SU-DHL-6 (cell line): ENCODE results near the gene TIPIN.

ENCODE experiments used
- EZH2phosphoT487 ChIP-seq: fragments of 200-600 bp; sonication (generic), shearing (Covaris generic); conservative IDR thresholded peaks from 2 replicates; pipeline ENCODE4 v1.6.1; 2018; ENCODE audit warnings: mild to moderate bottlenecking, antibody characterized with exemption, low read length, moderate library complexity, mixed read lengths
- TF ChIP-seq, protein P1 (sequence below): fragments of 200-600 bp; sonication (generic); IDR thresholded peaks from one replicate; pipeline ENCODE4 v1.5.1; 2017; ENCODE audit warnings: antibody characterized with exemption, mild to moderate bottlenecking, low read length, moderate library complexity; ENCODE audit not compliant: insufficient read depth, poor library complexity, severe bottlenecking

DNA sequence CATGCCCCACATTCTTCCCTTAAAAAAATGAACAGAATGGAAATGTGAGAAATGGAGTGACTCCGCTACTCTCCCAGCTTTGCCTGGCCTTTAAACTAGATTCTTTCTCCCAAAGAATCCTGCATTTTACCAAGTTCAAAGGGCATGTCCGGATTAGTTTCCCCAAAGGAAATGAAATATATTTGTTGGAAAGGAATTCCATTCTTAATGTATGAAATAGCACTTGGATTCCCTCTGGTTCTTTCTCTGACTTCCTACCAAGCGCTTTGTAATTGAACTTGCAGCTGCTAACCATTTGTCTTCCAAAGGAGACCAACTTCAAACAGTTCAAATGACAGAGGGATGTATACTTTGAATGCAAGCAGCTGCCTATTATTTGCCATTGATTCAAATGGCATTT, 49.1 kb upstream of the TIPIN start:
- TF ChIP-seq, protein P1, sequence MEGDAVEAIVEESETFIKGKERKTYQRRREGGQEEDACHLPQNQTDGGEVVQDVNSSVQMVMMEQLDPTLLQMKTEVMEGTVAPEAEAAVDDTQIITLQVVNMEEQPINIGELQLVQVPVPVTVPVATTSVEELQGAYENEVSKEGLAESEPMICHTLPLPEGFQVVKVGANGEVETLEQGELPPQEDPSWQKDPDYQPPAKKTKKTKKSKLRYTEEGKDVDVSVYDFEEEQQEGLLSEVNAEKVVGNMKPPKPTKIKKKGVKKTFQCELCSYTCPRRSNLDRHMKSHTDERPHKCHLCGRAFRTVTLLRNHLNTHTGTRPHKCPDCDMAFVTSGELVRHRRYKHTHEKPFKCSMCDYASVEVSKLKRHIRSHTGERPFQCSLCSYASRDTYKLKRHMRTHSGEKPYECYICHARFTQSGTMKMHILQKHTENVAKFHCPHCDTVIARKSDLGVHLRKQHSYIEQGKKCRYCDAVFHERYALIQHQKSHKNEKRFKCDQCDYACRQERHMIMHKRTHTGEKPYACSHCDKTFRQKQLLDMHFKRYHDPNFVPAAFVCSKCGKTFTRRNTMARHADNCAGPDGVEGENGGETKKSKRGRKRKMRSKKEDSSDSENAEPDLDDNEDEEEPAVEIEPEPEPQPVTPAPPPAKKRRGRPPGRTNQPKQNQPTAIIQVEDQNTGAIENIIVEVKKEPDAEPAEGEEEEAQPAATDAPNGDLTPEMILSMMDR: no peak
- no peak for TF ChIP-seq EZH2phosphoT487
